EL (cell line): ENCODE results near the gene TRMU.
"Not testable (repeated sequence)": the region's sequence is repeated elsewhere in the genome, so short reads cannot be mapped to it uniquely, and the experiment has no call there.

Source experiments
- DNase-seq: peaks from one replicate; pipeline ENCODE4 v3.0.0-alpha.2; 2016

Gene TRMU

GRCh38 chr22:46303347-46303965, 32.1 kb upstream of the TRMU start:
- DNase-seq = peak; percentile 40

- no peak for DNase-seq
These were observed 27.1 kb upstream of the TRMU start for GRCh38 chr22:46308283-46308988.

GRCh38 chr22:46309526-46310085, 25.9 kb upstream of the TRMU start:
- DNase-seq = no peak

GRCh38 chr22:46312056-46312455, 23.5 kb upstream of the TRMU start:
- no peak for DNase-seq

GRCh38 chr22:46312848-46313247, 22.7 kb upstream of the TRMU start:
- not testable (repeated sequence) for DNase-seq

- no peak for DNase-seq
These were observed 19.5 kb upstream of the TRMU start for GRCh38 chr22:46315976-46316375.

- DNase-seq = no peak
These were observed 17.9 kb upstream of the TRMU start for GRCh38 chr22:46317646-46318045.

- no peak for DNase-seq
These were observed 16.9 kb upstream of the TRMU start for GRCh38 chr22:46318576-46318975.

- no peak for DNase-seq
These were observed 16.2 kb upstream of the TRMU start for GRCh38 chr22:46319319-46319718.

GRCh38 chr22:46320166-46320710, 15.3 kb upstream of the TRMU start:
- no peak for DNase-seq

- DNase-seq = no peak
These were observed 14.7 kb upstream of the TRMU start for GRCh38 chr22:46320716-46321386.

- no peak for DNase-seq
These were observed 12.8 kb upstream of the TRMU start for GRCh38 chr22:46322711-46323110.

GRCh38 chr22:46323162-46323561, 12.4 kb upstream of the TRMU start:
- DNase-seq = no peak

- DNase-seq = no peak
These were observed 9.3 kb upstream of the TRMU start for GRCh38 chr22:46326066-46326680.

- DNase-seq = no peak
These were observed 7.6 kb upstream of the TRMU start for GRCh38 chr22:46327691-46328465.

- DNase-seq = no peak
These were observed 6.7 kb upstream of the TRMU start for GRCh38 chr22:46328797-46329196.

- DNase-seq = no peak
These were observed 5.9 kb upstream of the TRMU start for GRCh38 chr22:46329616-46330015.

- no peak for DNase-seq
These were observed 5.1 kb upstream of the TRMU start for GRCh38 chr22:46330426-46330825.

GRCh38 chr22:46331496-46331895, 4.0 kb upstream of the TRMU start:
- no peak for DNase-seq

GRCh38 chr22:46336119-46337078, 885 bp downstream of the TRMU start:
- DNase-seq = peak; percentile 29

- DNase-seq = no peak
These were observed 2.4 kb downstream of the TRMU start for GRCh38 chr22:46337870-46338269.
